Suprapubic skin (tissue), 4 donors: ENCODE data around the gene OSER1. TPM values are rescaled to one million over a fixed set of nuclear protein-coding genes. Genes with fewer than 3 reads are reported as not detected.

Experiments used
- total RNA-seq, 4 donors: library from RNA; depleted of rRNA; stranded (reverse); fragments of >200 nt; gene quantifications; one replicate each; pipeline ENCODE4 v1.1.0, GENCODE V29; 2016

OSER1 gene
- total RNA-seq, 4 donors from 2014 or later = 34.2 to 51.6 (median 41.3) TPM

Other genes starting within 250 kb of the OSER1 start
- gene JPH2, start 23.6 kb downstream of the OSER1 start, total RNA-seq = 1 to 10 TPM; 3.8 to 5.0 (median 4.5) TPM
- gene GDAP1L1, start 36.5 kb upstream of the OSER1 start, total RNA-seq = not detected
- 10 to 100 TPM; 10.4 to 15.9 (median 13.2) TPM for gene FITM2, start 100.4 kb upstream of the OSER1 start, total RNA-seq
- gene R3HDML, start 126.3 kb upstream of the OSER1 start, total RNA-seq = not detected
- gene HNF4A, start 144.9 kb upstream of the OSER1 start, total RNA-seq = not detected